GM12878 (cell line): ENCODE results near the gene INTU. TPM values are rescaled to one million over a fixed set of nuclear protein-coding genes. Genes with fewer than 3 reads are reported as not detected.

ENCODE experiments used
- ATAC-seq: fragments of 200-7000 bp; cut with Tn5 transposase; 3 replicates; pipeline ENCODE4 v1.9.1; 2020; ENCODE audit warnings: mild to moderate bottlenecking, moderate library complexity
- BruUV-seq: library from RNA; stranded (reverse); fragments of 400-500 nt; replicated peaks from 2 replicates; lab custom pipeline; 2021; lab: Mats Ljungman, UMichigan
- CTCF ChIA-PET: fragments of 300-600 bp; sonication (Branson Sonifier 250); formaldehyde crosslinking; extraction: SDS; loops from one replicate; lab custom pipeline; 2021; ENCODE audit warnings: inconsistent platforms; lab: Yijun Ruan, JAX
- POLR2A ChIA-PET: fragments of 350-600 bp; formaldehyde crosslinking; extraction: SDS; loops from one replicate; lab custom pipeline; 2021; ENCODE audit warnings: inconsistent platforms; lab: Charles Lee
- RAD21 ChIA-PET: fragments of 300-600 bp; sonication (Branson Sonifier 250); formaldehyde crosslinking; loops from one replicate; lab custom pipeline; 2023; ENCODE audit warnings: antibody characterized with exemption; ENCODE audit not compliant: unreplicated experiment; lab: Charles Lee
- SMC1A ChIA-PET: fragments of 300-600 bp; sonication (Branson Sonifier 250); formaldehyde crosslinking; loops from one replicate; lab custom pipeline; 2023; ENCODE audit not compliant: unreplicated experiment, uncharacterized antibody; lab: Charles Lee
- DNase-seq: peaks from one replicate; pipeline ENCODE4 v3.0.0-alpha.2; 2011; ENCODE audit warnings: low read depth, low spot score
- FAIRE-seq: peaks from 3 replicates; lab custom pipeline; 2011; peaks lifted over from hg19 to GRCh38; lab: Jason Lieb, UNC
- H2AFZ ChIP-seq: 2 replicates; pipeline ENCODE4 v1.6.0; 2011; ENCODE audit warnings: low read depth, low read length, control low read depth; ENCODE audit not compliant: control insufficient read depth
- H3K27ac ChIP-seq: 2 replicates; pipeline ENCODE4 v1.5.1; 2011; ENCODE audit warnings: control low read depth; ENCODE audit not compliant: control insufficient read depth, insufficient read depth
- H3K27me3 ChIP-seq, 2 experiments: replicated peaks in 1 of 2; 2 replicates each; pipeline versions ENCODE4 v1.6.0 to v1.6.1; 2011; ENCODE audit warnings: low read length in 1 of 2; ENCODE audit not compliant: control insufficient read depth in 2 of 2, insufficient read depth in 2 of 2
- H3K36me3 ChIP-seq, 2 experiments: 2 replicates each; pipeline ENCODE4 v1.5.1; 2011; ENCODE audit warnings: low read length in 1 of 2; ENCODE audit not compliant: control insufficient read depth in 2 of 2, insufficient read depth in 2 of 2
- H3K4me1 ChIP-seq: 2 replicates; pipeline ENCODE4 v1.6.1; 2011; ENCODE audit warnings: mild to moderate bottlenecking, low read length, moderate library complexity, mixed read lengths; ENCODE audit not compliant: control insufficient read depth, insufficient read depth
- H3K4me2 ChIP-seq: 2 replicates; pipeline ENCODE4 v1.6.0; 2011; ENCODE audit warnings: control low read depth; ENCODE audit not compliant: control insufficient read depth, insufficient read depth
- H3K4me3 ChIP-seq: fragments of 200-600 bp; sonication (generic); 2 replicates; pipeline ENCODE4 v1.5.1; 2016
- H3K79me2 ChIP-seq: 2 replicates; pipeline ENCODE4 v1.6.0; 2011; ENCODE audit warnings: low read length; ENCODE audit not compliant: control insufficient read depth, insufficient read depth
- H3K9ac ChIP-seq: 2 replicates; pipeline ENCODE4 v1.8.0; 2011; ENCODE audit warnings: low read length, control low read depth, mixed read lengths; ENCODE audit not compliant: control insufficient read depth, insufficient read depth
- H3K9me3 ChIP-seq: replicated peaks from 3 replicates; pipeline ENCODE4 v1.5.1; 2011; ENCODE audit warnings: mild to moderate bottlenecking, low read length; ENCODE audit not compliant: control insufficient read depth, insufficient read depth
- H4K20me1 ChIP-seq: 2 replicates; pipeline ENCODE4 v1.6.0; 2011; ENCODE audit not compliant: control insufficient read depth, insufficient read depth
- ASH2L ChIP-seq: fragments of 300-600, 200-600 bp; sonication (generic); IDR thresholded peaks from 2 replicates; pipeline ENCODE4 v1.6.1; 2017; ENCODE audit warnings: low read depth, mild to moderate bottlenecking, borderline replicate concordance
- CBX3 ChIP-seq: fragments of 200-600 bp; sonication (generic); IDR thresholded peaks from 2 replicates; pipeline ENCODE4 v1.6.1; 2016; ENCODE audit warnings: low read depth, borderline replicate concordance
- GATAD2B ChIP-seq: fragments of 450-650 bp; conservative IDR thresholded peaks from 2 replicates; pipeline ENCODE4 v1.6.1; 2017; ENCODE audit warnings: low read depth, mild to moderate bottlenecking, moderate library complexity
- HCFC1 ChIP-seq: fragments of 150-350 bp; IDR thresholded peaks from 2 replicates; pipeline ENCODE4 v1.6.1; 2014; ENCODE audit warnings: low read length
- HDAC6 ChIP-seq: fragments of 200-600 bp; sonication (generic); IDR thresholded peaks from one replicate; pipeline ENCODE4 v1.8.0; 2017; ENCODE audit warnings: antibody characterized with exemption; ENCODE audit not compliant: unreplicated experiment
- IKZF1 ChIP-seq: fragments of 450-650 bp; conservative IDR thresholded peaks from 2 replicates; pipeline ENCODE4 v1.6.1; 2017; ENCODE audit warnings: antibody characterized with exemption, mild to moderate bottlenecking
- JUND ChIP-seq: IDR thresholded peaks from 2 replicates; pipeline ENCODE4 v1.6.1; 2012; ENCODE audit warnings: low read depth, mild to moderate bottlenecking, low read length, improper control_type of control experiment, moderate library complexity
- MEF2A ChIP-seq: IDR thresholded peaks from 2 replicates; pipeline ENCODE4 v1.6.1; 2011; ENCODE audit warnings: low read depth, mild to moderate bottlenecking, low read length, moderate library complexity; ENCODE audit not compliant: insufficient read depth
- MEF2B ChIP-seq: fragments of 450-650 bp; IDR thresholded peaks from 2 replicates; pipeline ENCODE4 v1.6.1; 2018; ENCODE audit warnings: mild to moderate bottlenecking, moderate library complexity; ENCODE audit not compliant: partially characterized antibody, poor library complexity, severe bottlenecking
- MTA3 ChIP-seq: IDR thresholded peaks from 2 replicates; pipeline ENCODE4 v1.6.1; 2012; ENCODE audit warnings: low read length, inconsistent platforms, borderline replicate concordance
- NFYA ChIP-seq: IDR thresholded peaks from 2 replicates; pipeline ENCODE4 v1.6.1; 2011; ENCODE audit warnings: low read depth, mild to moderate bottlenecking, low read length, improper control_type of control experiment, borderline replicate concordance
- NR2C1 ChIP-seq: fragments of 450-650 bp; IDR thresholded peaks from 2 replicates; pipeline ENCODE4 v1.6.1; 2017; ENCODE audit warnings: antibody characterized with exemption, mild to moderate bottlenecking, moderate library complexity
- NR2F1 ChIP-seq: fragments of 450-650 bp; conservative IDR thresholded peaks from 2 replicates; pipeline ENCODE4 v1.6.1; 2017; ENCODE audit warnings: mild to moderate bottlenecking
- POU2F2 ChIP-seq: IDR thresholded peaks from 3 replicates; pipeline ENCODE4 v1.6.1; 2011; ENCODE audit warnings: low read depth, mild to moderate bottlenecking, low read length, borderline replicate concordance
- SREBF2 ChIP-seq: IDR thresholded peaks from 2 replicates; pipeline ENCODE4 v1.6.1; 2012; ENCODE audit warnings: mild to moderate bottlenecking, low read length
- STAT1 ChIP-seq: fragments of 450-650 bp; conservative IDR thresholded peaks from 2 replicates; pipeline ENCODE4 v1.6.1; 2014; ENCODE audit warnings: antibody characterized with exemption, mild to moderate bottlenecking
- TCF7 ChIP-seq: IDR thresholded peaks from 2 replicates; pipeline ENCODE4 v1.6.1; 2014; ENCODE audit warnings: antibody characterized with exemption, borderline replicate concordance
- ZNF274 ChIP-seq: IDR thresholded peaks from one replicate; pipeline ENCODE4 v1.8.0; 2011; ENCODE audit not compliant: insufficient read length, insufficient read depth
- WGBS: methylation state at CpG from one replicate; pipeline ENCODE4 v1.1.6; 2016; ENCODE audit warnings: low lambda C conversion rate; ENCODE audit not compliant: insufficient replicate concordance, insufficient coverage; ENCODE audit errors: missing lambda C conversion rate; 5-methylcytosine and 5-hydroxymethylcytosine counted together
- in situ Hi-C: fragments of 300-500 bp; cut with MboI; formaldehyde crosslinking; loops from 9 replicates; pipeline ENCODE4 v1.14.3; 2018; ENCODE audit warnings: mixed read lengths
- intact Hi-C: fragments of 100-400 bp; cut with micrococcal nuclease; formaldehyde crosslinking; loops from one replicate; pipeline ENCODE4 v1.14.2; 2022; ENCODE audit not compliant: unreplicated experiment
- polyA plus RNA-seq, 11 experiments: library from polyadenylated mRNA; depleted of rRNA in 4 of 11; unstranded in 6 of 11; stranded (reverse) in 5 of 11; fragments of >200 nt; fragmentation: Nextera tagmentation in 4 of 11; fragmentation: Illumina TruSeq in 1 of 11; extraction: Ambion mirVana in 4 of 11; extraction: Trizol in 1 of 11; gene quantifications; 1 replicate in 1 of 11; 2 replicates in 10 of 11; pipeline versions ENCODE4 v1.2.1 to v1.2.3, GENCODE V29; 2011 to 2016; ENCODE audit warnings: inconsistent platforms in 2 of 11, missing spikeins in 2 of 11, low read depth in 1 of 11
- total RNA-seq, 4 experiments: library from RNA; depleted of rRNA in 3 of 4; stranded (reverse); fragments of >200 nt in 3 of 4; fragmentation: Illumina TruSeq in 1 of 4; extraction: Trizol in 1 of 4; gene quantifications; 2 replicates each; pipeline versions ENCODE4 v1.2.1 to v1.2.3, GENCODE V29; 2013 to 2021

Gene INTU
- total and polyA plus RNA-seq, 10 of the 15 experiments (the other 5 are each of a cell fraction or from before 2014, with no cell fraction given), result under 0.01 to 0.15 (median 0.01) TPM; not detected in 4

DNA sequence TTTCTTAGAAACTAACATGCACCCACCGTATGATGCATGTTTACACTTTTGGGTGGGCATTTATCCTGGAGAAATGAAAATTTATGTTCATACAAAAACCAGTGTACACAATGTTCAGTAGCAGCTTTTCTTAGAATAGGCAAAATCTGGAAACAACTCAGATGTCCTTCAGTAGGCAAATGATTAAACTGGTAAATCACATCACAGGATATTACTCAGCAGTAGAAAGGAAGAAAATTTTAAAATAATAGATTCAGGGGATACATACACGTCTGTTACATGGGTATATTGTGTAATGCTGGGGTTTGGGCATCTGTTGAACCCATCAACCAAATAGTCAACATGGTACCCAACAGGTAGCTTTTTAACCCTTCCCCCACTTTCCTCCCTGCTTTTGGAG is 124.1 kb downstream of the INTU start:
- WGBS, result 46% methylated on average over 2 of the region's 2 CpGs
- ATAC-seq, result no peak
- Histone ChIP-seq H3K27ac (no peak overlapping the region), H3K27me3 (no peaks in the 10 kb centered on the region), H3K4me3 (no peak overlapping the region), H4K20me1 (no peaks in the 10 kb centered on the region), H3K4me2 (no peak overlapping the region), H3K79me2 (no peaks in the 10 kb centered on the region), H3K9me3 (no peaks in the 10 kb centered on the region; the same call in 2 of the 3 replicates), H3K4me1 (no peaks in the 10 kb centered on the region), H3K36me3 (no peaks in the 10 kb centered on the region), H3K9ac (no peak overlapping the region), H2AFZ (no peak overlapping the region)
- no peak for DNase-seq
- FAIRE-seq, result no peak
- ChIA-PET POLR2A (no interaction called here), RAD21 (no interaction called here), SMC1A (no interaction called here), CTCF (no interaction called here)
- no TSS peak for BruUV-seq
- in situ Hi-C loops (no loop called here), intact Hi-C loops (no loop called here)
- no peak for TF ChIP-seq MEF2B
- no peak for TF ChIP-seq MTA3
- no peak for TF ChIP-seq CBX3
- TF ChIP-seq NR2C1, result no peak
- TF ChIP-seq HCFC1, result no peak
- no peak for TF ChIP-seq TCF7
- TF ChIP-seq ASH2L, result no peak
- no peak for TF ChIP-seq IKZF1
- no peak for TF ChIP-seq GATAD2B
- TF ChIP-seq NR2F1, result no peak
- TF ChIP-seq STAT1, result no peak
- TF ChIP-seq POU2F2, result no peak
- no peak for TF ChIP-seq SREBF2
- TF ChIP-seq NFYA, result no peak
- no peak for TF ChIP-seq JUND
- no peak for TF ChIP-seq ZNF274
- no peak for TF ChIP-seq MEF2A
- no peak for TF ChIP-seq HDAC6
